GM12892 (cell line): ENCODE measurements around the gene SEC63.

Experiments
- POLR2AphosphoS5 ChIP-seq: IDR thresholded peaks from 2 replicates; pipeline ENCODE4 v1.6.1; 2011; ENCODE audit warnings: low read depth, low read length, control low read depth
- TAF1 ChIP-seq: IDR thresholded peaks from 2 replicates; pipeline ENCODE4 v1.6.1; 2011; ENCODE audit warnings: low read depth, mild to moderate bottlenecking, control low read depth, low read length, borderline replicate concordance

DNA sequence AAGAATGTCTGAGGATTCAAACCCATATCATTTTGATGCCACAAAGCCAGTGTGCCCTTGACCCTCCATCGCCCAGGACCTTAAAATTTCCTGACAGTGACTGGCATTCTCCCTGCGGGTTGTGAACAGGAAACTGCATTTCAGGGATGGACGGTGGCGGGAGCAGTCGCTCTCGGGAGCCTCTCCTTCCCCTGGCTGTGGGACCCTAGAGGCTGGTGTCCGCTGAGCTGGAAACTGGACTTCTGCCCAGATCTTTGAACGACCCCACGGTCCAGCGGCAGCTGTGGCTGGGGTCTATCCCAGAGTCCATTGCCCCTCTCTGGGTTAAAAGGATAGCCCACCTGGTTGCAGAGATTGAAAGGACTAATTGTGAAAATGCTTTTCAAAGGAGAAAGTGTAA, 1.4 kb upstream of the SEC63 start:
- TF ChIP-seq TAF1 (no peak), POLR2AphosphoS5 (no peak)
